ENCODE measurements around the gene PRSS57.

PRSS57 gene

DNA sequence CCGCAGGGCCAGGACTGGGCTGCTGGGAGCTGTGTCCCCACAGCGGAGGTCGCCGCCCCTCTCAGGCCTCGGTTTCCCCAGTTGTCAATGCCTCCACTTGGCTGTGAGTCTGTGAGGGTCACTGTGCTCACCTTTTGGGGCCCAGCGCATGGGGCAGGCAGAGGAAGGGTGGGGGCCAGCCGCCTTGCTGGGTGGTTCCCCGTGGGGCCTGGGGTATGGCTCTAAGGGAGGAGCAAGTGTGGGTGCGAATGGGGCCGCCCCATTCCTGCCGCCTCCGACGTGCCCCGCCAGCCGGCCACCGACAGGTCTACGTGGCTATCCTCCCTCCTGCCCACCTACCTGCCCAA, 56.4 kb downstream of the PRSS57 start:
- DNase-seq (ENCODE audit: low spot score): no peak
